G401.6 (cell line): ENCODE results near the gene NDE1.
"Not testable (repeated sequence)": the region's sequence is repeated elsewhere in the genome, so short reads cannot be mapped to it uniquely, and the experiment has no call there.

ENCODE experiments used
- FAIRE-seq: peaks from 2 replicates; lab custom pipeline; 2012; peaks lifted over from hg19 to GRCh38; lab: Jason Lieb, UNC

NDE1 gene

GRCh38 chr16:15699819-15700218 lies 49.8 kb downstream of the NDE1 start:
- FAIRE-seq = no peak

- FAIRE-seq = no peak
These were observed 51.3 kb downstream of the NDE1 start for GRCh38 chr16:15701367-15701766.

GRCh38 chr16:15701975-15702970 lies 52.2 kb downstream of the NDE1 start:
- no peak for FAIRE-seq

DNA sequence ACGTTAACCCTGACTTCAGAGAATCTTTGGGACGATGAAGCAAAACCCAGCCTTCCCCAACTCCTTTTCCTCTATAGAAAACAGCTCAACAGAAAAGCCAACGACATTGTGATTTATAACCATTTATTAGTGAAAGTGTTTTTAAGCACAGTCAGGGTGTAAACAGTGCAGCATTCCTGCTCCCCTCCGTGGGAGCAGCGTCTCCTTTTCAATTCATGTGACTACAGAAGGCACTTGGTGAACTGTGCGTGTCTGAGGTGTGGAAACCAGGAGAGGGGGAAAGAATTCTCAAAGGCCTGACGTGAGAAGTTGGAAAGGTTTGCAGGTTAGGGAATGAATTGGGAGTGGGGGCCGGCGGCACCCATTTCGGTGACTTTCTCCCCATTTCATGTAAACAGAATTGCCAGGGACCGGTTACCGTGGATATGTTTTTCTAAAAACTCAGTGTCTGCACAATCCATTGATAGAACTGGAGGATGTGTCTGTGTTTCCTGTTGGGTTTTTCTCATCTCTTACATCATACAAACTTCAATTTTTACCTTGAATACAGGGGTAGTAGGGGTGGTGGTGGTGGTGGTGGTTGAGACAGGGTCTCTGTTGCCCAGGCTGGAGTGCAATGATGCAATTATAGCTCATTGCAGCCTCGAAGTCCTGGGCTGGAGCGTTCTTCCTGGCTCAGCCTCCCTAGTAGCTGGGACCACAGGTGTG lies 53.1 kb downstream of the NDE1 start:
- FAIRE-seq = no peak

GRCh38 chr16:15704545-15704987 lies 54.5 kb downstream of the NDE1 start:
- no peak for FAIRE-seq

DNA sequence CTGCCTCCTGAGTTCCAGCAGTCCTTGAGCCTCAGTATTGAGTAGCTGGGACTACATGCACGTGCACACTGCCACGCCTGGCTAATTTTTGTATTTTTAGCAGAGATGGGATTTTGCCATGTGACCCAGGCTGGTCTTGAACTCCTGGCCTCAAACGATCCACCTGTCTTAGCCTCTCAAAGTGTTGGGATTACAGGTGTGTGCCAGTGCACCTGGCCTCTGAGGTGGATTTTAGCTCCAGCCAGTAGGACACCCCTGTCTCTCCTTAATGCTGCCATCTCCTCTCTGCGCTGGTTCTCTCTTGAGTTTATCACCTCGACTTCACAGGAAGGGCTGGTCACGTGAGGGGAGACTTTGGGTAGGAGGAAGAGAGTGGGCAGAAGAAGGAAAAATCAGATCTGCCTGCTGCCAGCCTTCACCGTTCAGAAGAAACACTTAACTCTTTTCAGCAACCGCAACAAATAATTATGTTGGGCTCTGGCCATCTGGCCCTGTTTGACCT lies 55.1 kb downstream of the NDE1 start:
- FAIRE-seq = no peak

- no peak for FAIRE-seq
These were observed 57.3 kb downstream of the NDE1 start for GRCh38 chr16:15707332-15707731.

GRCh38 chr16:15708096-15708495 lies 58.1 kb downstream of the NDE1 start:
- FAIRE-seq = no peak

- FAIRE-seq = no peak
These were observed 59.0 kb downstream of the NDE1 start for GRCh38 chr16:15708997-15709396.

DNA sequence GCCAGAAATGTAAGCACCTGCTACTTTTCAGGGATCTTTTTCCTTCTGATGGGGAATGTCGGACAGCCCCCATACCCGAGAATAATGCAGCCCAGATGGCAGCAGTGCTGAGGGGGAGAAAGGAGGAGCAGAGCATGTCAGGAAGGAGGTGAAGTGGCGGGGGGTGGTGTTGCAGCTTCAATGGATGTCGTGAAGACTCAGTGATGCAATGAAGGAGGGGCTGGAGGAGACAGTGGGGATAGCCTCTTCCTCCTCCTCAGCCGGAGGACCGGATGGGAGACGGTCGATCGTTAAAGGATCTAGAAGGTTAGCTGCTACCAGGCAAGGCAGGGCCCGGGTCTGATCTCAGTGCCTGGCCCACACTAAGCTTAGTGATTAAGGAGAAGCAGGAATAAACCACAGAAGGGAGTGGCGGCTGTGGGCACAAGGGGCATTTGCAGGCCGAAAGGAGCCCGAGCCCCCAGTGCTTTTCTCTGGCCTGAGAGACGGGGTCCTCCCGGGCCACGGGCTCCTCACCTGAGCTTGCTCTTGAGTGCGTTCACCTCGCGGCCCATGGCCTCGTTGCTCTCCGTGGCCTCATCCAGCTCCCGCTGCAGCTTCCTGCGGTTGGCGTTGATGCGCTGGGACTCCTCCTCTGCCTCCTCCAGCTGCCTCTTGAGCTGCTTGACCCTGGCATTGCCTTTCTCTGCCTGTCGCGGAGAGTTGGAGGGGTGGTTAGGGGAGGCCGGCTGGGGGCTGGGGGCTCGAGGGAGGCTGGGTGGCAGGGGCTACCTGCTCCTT lies 64.5 kb downstream of the NDE1 start:
- no peak for FAIRE-seq

DNA sequence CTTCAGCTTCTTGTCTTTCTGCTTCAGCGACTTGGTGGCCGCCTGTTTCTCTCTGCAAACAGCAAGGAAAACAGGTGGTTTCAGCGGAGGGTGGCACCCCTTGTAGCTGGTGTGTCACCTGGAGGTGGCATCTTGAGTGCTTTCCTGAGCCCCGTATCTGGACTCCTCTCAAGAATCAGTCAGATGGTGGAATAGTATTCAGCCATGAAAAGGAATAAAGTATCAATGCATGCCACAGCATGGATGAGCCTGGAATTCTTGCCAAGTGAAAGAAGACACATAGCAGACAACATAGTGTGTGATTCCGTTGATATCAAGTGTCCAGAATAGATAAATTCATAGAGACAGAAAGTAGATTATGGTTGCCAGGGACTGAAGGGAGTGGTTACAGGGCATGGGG lies 65.2 kb downstream of the NDE1 start:
- no peak for FAIRE-seq

GRCh38 chr16:15716694-15717447 lies 66.8 kb downstream of the NDE1 start:
- no peak for FAIRE-seq

GRCh38 chr16:15721018-15721417 lies 71.0 kb downstream of the NDE1 start:
- FAIRE-seq = no peak

DNA sequence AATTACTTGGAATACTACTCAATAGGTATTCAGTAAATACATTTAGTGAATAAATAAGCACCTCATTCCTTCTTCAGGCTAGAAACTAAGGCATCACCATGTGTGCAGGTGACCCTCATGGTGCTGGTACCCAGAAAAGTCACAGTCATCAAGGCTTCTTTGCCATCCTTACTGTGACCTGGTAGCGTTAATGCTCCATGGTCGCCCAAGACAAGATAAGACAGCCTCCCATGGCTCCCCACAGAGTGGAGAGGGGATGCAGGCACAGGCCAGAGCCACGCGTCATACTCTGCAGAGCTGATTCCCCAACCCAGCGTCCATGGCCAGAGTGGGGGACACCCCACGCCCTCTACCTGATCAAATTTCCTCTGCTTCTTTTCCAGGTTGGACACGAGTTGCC lies 73.8 kb downstream of the NDE1 start:
- FAIRE-seq = no peak

DNA sequence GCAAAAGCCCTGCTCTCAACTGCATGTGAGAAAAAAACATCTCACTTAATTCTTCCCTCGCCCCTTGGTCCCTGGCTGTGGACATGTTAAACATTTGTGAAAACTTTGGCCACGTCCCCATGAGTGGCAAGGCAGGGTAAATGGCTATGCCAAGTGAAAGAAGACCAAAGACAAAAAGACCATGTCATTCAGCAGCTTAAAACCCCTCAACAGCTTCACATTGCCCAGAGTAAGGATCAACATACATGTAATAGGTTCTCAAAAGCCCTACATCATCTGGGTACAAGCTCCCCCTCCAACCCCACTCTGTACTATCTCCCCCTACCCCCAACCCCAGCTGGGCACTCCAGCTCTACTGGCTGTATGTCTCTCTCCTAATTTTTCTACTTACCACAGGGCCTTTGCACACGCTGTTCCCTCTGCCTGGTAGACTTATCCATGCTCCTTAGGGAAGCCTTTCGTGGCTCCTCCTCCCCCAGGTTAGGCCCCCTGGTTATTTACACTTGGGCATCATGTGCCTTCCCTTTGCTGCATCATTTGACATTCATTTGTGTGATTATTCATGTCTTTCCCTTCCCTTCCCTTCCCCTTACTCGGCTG lies 75.7 kb downstream of the NDE1 start:
- no peak for FAIRE-seq

GRCh38 chr16:15726715-15727114 lies 76.7 kb downstream of the NDE1 start:
- FAIRE-seq = no peak

- not testable (repeated sequence) for FAIRE-seq
These were observed 77.7 kb downstream of the NDE1 start for GRCh38 chr16:15727697-15728096.

- no peak for FAIRE-seq
These were observed 79.1 kb downstream of the NDE1 start for GRCh38 chr16:15729152-15729551.

DNA sequence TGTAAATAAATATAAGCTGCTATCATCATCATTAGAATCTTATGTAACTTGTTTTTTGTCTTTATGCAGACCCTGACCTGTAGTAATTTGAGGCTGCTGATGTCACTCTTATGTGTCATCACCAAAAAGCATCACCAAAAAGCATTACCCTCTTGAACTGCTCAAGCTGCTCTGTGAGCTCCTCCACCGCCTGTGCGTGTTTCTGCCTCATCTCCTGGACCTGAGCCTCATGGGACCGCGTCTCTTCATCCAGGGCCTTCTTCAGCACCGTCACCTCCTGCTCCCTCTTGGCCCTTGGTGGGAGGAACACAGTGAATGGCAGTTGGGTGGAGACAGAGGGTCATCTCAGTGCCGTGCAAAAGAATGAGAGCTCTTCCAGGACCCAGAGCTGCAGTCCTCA lies 82.4 kb downstream of the NDE1 start:
- no peak for FAIRE-seq

DNA sequence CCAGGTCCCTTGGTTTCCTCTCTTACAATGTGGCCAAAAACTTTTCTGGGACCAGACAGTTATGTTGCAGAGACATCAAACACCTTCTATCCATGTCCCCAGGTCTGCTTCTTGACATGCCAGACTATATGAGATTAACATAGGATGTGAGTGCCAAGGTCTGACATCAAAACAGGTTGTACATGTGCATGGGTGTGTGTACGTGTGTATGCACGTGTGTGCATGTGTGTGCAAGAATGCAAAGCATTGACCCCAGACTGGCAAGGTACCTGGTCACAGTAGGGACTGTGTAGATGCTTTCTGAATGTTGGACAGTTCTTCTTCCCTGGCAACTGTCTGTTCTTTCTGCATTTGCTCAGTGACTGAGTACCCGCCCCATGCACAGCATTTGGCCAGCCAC lies 85.6 kb downstream of the NDE1 start:
- no peak for FAIRE-seq

- no peak for FAIRE-seq
These were observed 86.5 kb downstream of the NDE1 start for GRCh38 chr16:15736529-15736928.
